Hepatocyte (in vitro differentiated cells): ENCODE results near the gene ALKBH1. TPM values are rescaled to one million over a fixed set of nuclear protein-coding genes. Genes with fewer than 3 reads are reported as not detected.

Experiments
- DNase-seq: peaks from one replicate; pipeline ENCODE4 v3.0.0-alpha.2; 2016; ENCODE audit warnings: low spot score
- H2AFZ ChIP-seq: fragments of 200-600 bp; sonication (generic); 2 replicates; pipeline ENCODE4 v1.6.0; 2016; ENCODE audit warnings: antibody characterized with exemption, mild to moderate bottlenecking
- H3K27ac ChIP-seq: fragments of 200-600 bp; sonication (generic); 2 replicates; pipeline ENCODE4 v1.5.1; 2016; ENCODE audit warnings: mild to moderate bottlenecking
- H3K27me3 ChIP-seq: fragments of 200-600 bp; sonication (generic); 2 replicates; pipeline ENCODE4 v1.6.1; 2016
- H3K36me3 ChIP-seq: fragments of 200-600 bp; sonication (generic); replicated peaks from 2 replicates; pipeline ENCODE4 v1.5.1; 2016; ENCODE audit warnings: low read depth; ENCODE audit not compliant: insufficient read depth
- H3K4me1 ChIP-seq: fragments of 200-600 bp; sonication (generic); 2 replicates; pipeline ENCODE4 v1.5.1; 2016; ENCODE audit warnings: mild to moderate bottlenecking, moderate library complexity; ENCODE audit not compliant: insufficient read depth
- H3K4me2 ChIP-seq: fragments of 200-600 bp; sonication (generic); 2 replicates; pipeline ENCODE4 v1.6.0; 2016
- H3K4me3 ChIP-seq: fragments of 200-600 bp; sonication (generic); 2 replicates; pipeline ENCODE4 v1.5.1; 2016; ENCODE audit warnings: mild to moderate bottlenecking
- H3K79me2 ChIP-seq: fragments of 200-600 bp; sonication (generic); 2 replicates; pipeline ENCODE4 v1.6.0; 2017; ENCODE audit warnings: mild to moderate bottlenecking
- H3K9me2 ChIP-seq: fragments of 200-600 bp; sonication (generic); replicated peaks from 2 replicates; pipeline ENCODE4 v1.6.0; 2017; ENCODE audit warnings: mild to moderate bottlenecking; ENCODE audit not compliant: insufficient read depth
- H3K9me3 ChIP-seq: fragments of 200-600 bp; sonication (generic); 2 replicates; pipeline ENCODE4 v1.5.1; 2016; ENCODE audit warnings: low read depth, mild to moderate bottlenecking
- H4K20me1 ChIP-seq: fragments of 200-600 bp; sonication (generic); 2 replicates; pipeline ENCODE4 v1.6.0; 2016; ENCODE audit warnings: mild to moderate bottlenecking; ENCODE audit not compliant: insufficient read depth, poor library complexity, severe bottlenecking
- CTCF ChIP-seq: fragments of 200-600 bp; sonication (generic); IDR thresholded peaks from 2 replicates; pipeline ENCODE4 v1.5.1; 2016; ENCODE audit warnings: antibody characterized with exemption, mild to moderate bottlenecking; ENCODE audit not compliant: poor library complexity
- EZH2 ChIP-seq: fragments of 200-600 bp; sonication (generic); IDR thresholded peaks from 2 replicates; pipeline ENCODE4 v1.6.1; 2016; ENCODE audit warnings: antibody characterized with exemption, mild to moderate bottlenecking, borderline replicate concordance
- EZH2phosphoT487 ChIP-seq: fragments of 200-600 bp; sonication (generic); IDR thresholded peaks from one replicate; pipeline ENCODE4 v1.6.1; 2018; ENCODE audit warnings: antibody characterized with exemption, mild to moderate bottlenecking, low read depth, moderate library complexity; ENCODE audit not compliant: unreplicated experiment, severe bottlenecking
- WGBS: methylation state at CpG from one replicate; pipeline ENCODE4 v1.1.6; 2016; ENCODE audit warnings: low lambda C conversion rate; ENCODE audit errors: missing lambda C conversion rate; 5-methylcytosine and 5-hydroxymethylcytosine counted together
- polyA plus RNA-seq: library from polyadenylated mRNA; unstranded; fragments of >200 nt; fragmentation: Nextera tagmentation; extraction: Ambion mirVana; gene quantifications from 2 replicates; pipeline ENCODE4 v1.2.1, GENCODE V29; 2016
- small RNA-seq: library from RNA; depleted of rRNA; stranded (forward); fragments of <200 nt; gene quantifications from one replicate; pipeline ENCODE3, GENCODE V24; 2014
- total RNA-seq: library from RNA; depleted of rRNA; stranded (reverse); fragments of >200 nt; gene quantifications from 2 replicates; pipeline ENCODE4 v1.2.3, GENCODE V29; 2014

The ALKBH1 gene
- total and polyA plus RNA-seq, 2 experiments from 2014 or later: 9.0 to 13.6 TPM

- Histone ChIP-seq H3K9me2 (no peaks in the 10 kb centered on the region), H3K4me1 (no peaks in the 10 kb centered on the region), H3K79me2 (no peaks in the 10 kb centered on the region), H3K4me3 (no peak overlapping the region), H3K27me3 (no peaks in the 10 kb centered on the region), H3K36me3 (no peaks in the 10 kb centered on the region), H3K4me2 (no peak overlapping the region), H3K27ac (no peak overlapping the region), H4K20me1 (no peaks in the 10 kb centered on the region), H3K9me3 (no peaks in the 10 kb centered on the region), H2AFZ (no peak overlapping the region)
- DNase-seq: no peak
- 79% methylated on average over 2 of the region's 2 CpGs for WGBS
- no peak for TF ChIP-seq CTCF
- TF ChIP-seq EZH2: no peak
- no peak for TF ChIP-seq EZH2phosphoT487
Observed at GRCh38 chr14:77630111-77630510, 77.7 kb downstream of the ALKBH1 start.

GRCh38 chr14:77625360-77625759, 82.5 kb downstream of the ALKBH1 start:
- Histone ChIP-seq H3K4me1 (no peaks in the 10 kb centered on the region), H3K79me2 (no peaks in the 10 kb centered on the region), H3K4me2 (no peak overlapping the region), H3K36me3 (no peaks in the 10 kb centered on the region), H4K20me1 (no peaks in the 10 kb centered on the region), H3K27me3 (no peaks in the 10 kb centered on the region), H3K9me2 (no peaks in the 10 kb centered on the region), H3K4me3 (no peak overlapping the region), H3K9me3 (no peaks in the 10 kb centered on the region), H3K27ac (no peak overlapping the region), H2AFZ (no peak overlapping the region)
- no peak for TF ChIP-seq EZH2
- no peak for TF ChIP-seq EZH2phosphoT487
- no peak for TF ChIP-seq CTCF
- no peak for DNase-seq
- 95% methylated on average over 3 of the region's 3 CpGs for WGBS

DNA sequence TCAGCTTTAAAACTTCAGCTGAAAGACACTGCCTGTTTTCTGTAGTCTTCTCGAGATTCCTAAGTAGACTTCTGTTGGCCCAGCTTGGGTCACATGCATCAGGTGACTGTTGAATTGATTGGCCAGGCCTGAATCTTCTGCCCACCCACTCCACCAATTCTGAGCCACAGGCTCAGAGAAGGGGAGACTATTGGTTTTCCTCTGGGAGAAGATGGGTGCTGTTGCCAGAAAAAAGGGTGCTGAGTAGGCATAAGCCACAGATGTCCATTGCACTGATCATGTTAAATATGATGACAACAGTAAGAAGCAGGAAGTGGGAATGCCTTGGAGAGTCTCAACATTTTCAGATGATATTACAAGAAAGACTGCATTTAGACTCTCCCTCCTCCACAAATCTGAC, 84.6 kb downstream of the ALKBH1 start:
- TF ChIP-seq CTCF (no peak), EZH2 (no peak), EZH2phosphoT487 (no peak)
- 90% methylated on average over 1 of the region's 1 CpG for WGBS

More for the DNA sequence above, 84.6 kb downstream of the ALKBH1 start:
- no peak overlapping the region for H2AFZ ChIP-seq
- no peaks in the 10 kb centered on the region for H3K27me3 ChIP-seq
- H3K79me2 ChIP-seq: no peaks in the 10 kb centered on the region
- H3K4me2 ChIP-seq: no peak overlapping the region
- no peak overlapping the region for H3K27ac ChIP-seq
- no peaks in the 10 kb centered on the region for H3K9me3 ChIP-seq
- H4K20me1 ChIP-seq: no peaks in the 10 kb centered on the region
- no peak overlapping the region for H3K4me3 ChIP-seq
- H3K4me1 ChIP-seq: no peaks in the 10 kb centered on the region
- no peak for DNase-seq
- H3K9me2 ChIP-seq: no peaks in the 10 kb centered on the region
- no peaks in the 10 kb centered on the region for H3K36me3 ChIP-seq

Small RNAs within 50 kb of the gene (small RNA-seq; reads per million reads assigned to genes)
- gene COX6CP11: not detected

Other genes starting within 250 kb of the ALKBH1 start
- gene AHSA1, start 249.9 kb downstream of the ALKBH1 start, total RNA-seq: 111 and 126 TPM in 2 replicates
- gene AHSA1, start 249.9 kb downstream of the ALKBH1 start, polyA plus RNA-seq: 127 and 128 TPM in 2 replicates
- gene ISM2, start 209.2 kb downstream of the ALKBH1 start, total RNA-seq: 5.1 and 8.1 TPM in 2 replicates
- gene ISM2, start 209.2 kb downstream of the ALKBH1 start, polyA plus RNA-seq: 6.3 and 9.0 TPM in 2 replicates
- 33.6 and 34.3 TPM in 2 replicates for gene SPTLC2, start 91.4 kb downstream of the ALKBH1 start, total RNA-seq
- gene SPTLC2, start 91.4 kb downstream of the ALKBH1 start, polyA plus RNA-seq: 31.4 and 34.2 TPM in 2 replicates
- 246 and 281 TPM in 2 replicates for gene SLIRP, start 80 bp upstream of the ALKBH1 start, total RNA-seq
- gene SLIRP, start 80 bp upstream of the ALKBH1 start, polyA plus RNA-seq: 411 and 425 TPM in 2 replicates
- gene SNW1, start 53.1 kb upstream of the ALKBH1 start, total RNA-seq: 54.0 and 57.0 TPM in 2 replicates
- 47.7 and 49.2 TPM in 2 replicates for gene SNW1, start 53.1 kb upstream of the ALKBH1 start, polyA plus RNA-seq
- gene ADCK1, start 92.1 kb upstream of the ALKBH1 start, total RNA-seq: 7.3 and 8.2 TPM in 2 replicates
- 10.1 and 16.4 TPM in 2 replicates for gene ADCK1, start 92.1 kb upstream of the ALKBH1 start, polyA plus RNA-seq